H9 (cell line): Measurements from ENCODE around the gene PTGER3. TPM values are rescaled to one million over a fixed set of nuclear protein-coding genes. Genes with fewer than 3 reads are reported as not detected.
A peak's percentile ranks its signal among the peaks of the same experiment; 100 is the strongest.

Experiments used
- DNase-seq: peaks from one replicate; pipeline ENCODE4 v3.0.0-alpha.2; 2017
- H2AFZ ChIP-seq: one replicate; pipeline ENCODE4 v1.6.1; 2013; ENCODE audit warnings: mild to moderate bottlenecking, low read length, control low read depth, moderate library complexity
- H2AK5ac ChIP-seq: 2 replicates; pipeline ENCODE4 v1.6.1; 2013; ENCODE audit warnings: low read length, control low read depth, mixed read lengths; ENCODE audit not compliant: insufficient read length
- H2BK120ac ChIP-seq: one replicate; pipeline ENCODE4 v1.6.1; 2013; ENCODE audit warnings: low read depth, mild to moderate bottlenecking, low read length, control low read depth, inconsistent platforms; ENCODE audit not compliant: poor library complexity, severe bottlenecking
- H2BK12ac ChIP-seq: 2 replicates; pipeline ENCODE4 v1.6.1; 2013; ENCODE audit warnings: low read length, control low read depth, mixed read lengths, low read depth; ENCODE audit not compliant: insufficient read length
- H2BK15ac ChIP-seq: 2 replicates; pipeline ENCODE4 v1.6.1; 2013; ENCODE audit warnings: low read depth, low read length, control low read depth
- H2BK20ac ChIP-seq: one replicate; pipeline ENCODE4 v1.6.1; 2013; ENCODE audit warnings: low read depth, mild to moderate bottlenecking, low read length, control low read depth, inconsistent platforms; ENCODE audit not compliant: poor library complexity, severe bottlenecking
- H2BK5ac ChIP-seq: 2 replicates; pipeline ENCODE4 v1.6.1; 2013; ENCODE audit warnings: low read length, control low read depth, mixed read lengths; ENCODE audit not compliant: insufficient read length
- H3K14ac ChIP-seq: 2 replicates; pipeline ENCODE4 v1.6.1; 2013; ENCODE audit warnings: low read length, control low read depth; ENCODE audit not compliant: insufficient read depth
- H3K18ac ChIP-seq: 2 replicates; pipeline ENCODE4 v1.6.1; 2013; ENCODE audit warnings: low read depth, mild to moderate bottlenecking, mixed read lengths, low read length, control low read depth; ENCODE audit not compliant: insufficient read length
- H3K23ac ChIP-seq: 2 replicates; pipeline ENCODE4 v1.6.1; 2013; ENCODE audit warnings: low read length, control low read depth, mixed read lengths, low read depth; ENCODE audit not compliant: insufficient read length
- H3K23me2 ChIP-seq: 2 replicates; pipeline ENCODE4 v1.6.1; 2013; ENCODE audit warnings: low read depth, mild to moderate bottlenecking, mixed read lengths, low read length, control low read depth; ENCODE audit not compliant: insufficient read length, poor library complexity, severe bottlenecking
- H3K27ac ChIP-seq: 2 replicates; pipeline ENCODE4 v1.5.1; 2013; ENCODE audit warnings: low read length, control low read depth, mixed read lengths, low read depth; ENCODE audit not compliant: insufficient read length
- H3K27me3 ChIP-seq: 2 replicates; pipeline ENCODE4 v1.6.1; 2013; ENCODE audit warnings: low read length, control low read depth, inconsistent platforms; ENCODE audit not compliant: insufficient read depth
- H3K4ac ChIP-seq: 2 replicates; pipeline ENCODE4 v1.6.1; 2013; ENCODE audit warnings: low read depth, mild to moderate bottlenecking, control low read depth, inconsistent platforms, low read length, moderate library complexity
- H3K4me1 ChIP-seq: 2 replicates; pipeline ENCODE4 v1.6.1; 2013; ENCODE audit warnings: low read length, control low read depth, inconsistent platforms; ENCODE audit not compliant: insufficient read depth
- H3K4me2 ChIP-seq: 2 replicates; pipeline ENCODE4 v1.6.1; 2013; ENCODE audit warnings: low read length, control low read depth, mixed read lengths; ENCODE audit not compliant: insufficient read length, insufficient read depth
- H3K56ac ChIP-seq: 2 replicates; pipeline ENCODE4 v1.6.1; 2013; ENCODE audit warnings: low read depth, mild to moderate bottlenecking, mixed read lengths, low read length, control low read depth; ENCODE audit not compliant: insufficient read length
- H3K79me1 ChIP-seq: 2 replicates; pipeline ENCODE4 v1.6.1; 2013; ENCODE audit warnings: low read depth, mild to moderate bottlenecking, moderate library complexity, low read length, control low read depth, inconsistent platforms; ENCODE audit not compliant: insufficient read depth, poor library complexity, severe bottlenecking
- H3K79me2 ChIP-seq: 2 replicates; pipeline ENCODE4 v1.6.1; 2013; ENCODE audit warnings: low read length, control low read depth, inconsistent platforms; ENCODE audit not compliant: insufficient read depth
- H3K9ac ChIP-seq: 2 replicates; pipeline ENCODE4 v1.6.1; 2013; ENCODE audit warnings: low read length, control low read depth, mixed read lengths; ENCODE audit not compliant: insufficient read length; ENCODE audit errors: extremely low read depth
- H3K9me3 ChIP-seq: one replicate; pipeline ENCODE4 v1.6.1; 2013; ENCODE audit warnings: low read depth, low read length, inconsistent platforms; ENCODE audit not compliant: control insufficient read depth
- H3T11ph ChIP-seq: one replicate; pipeline ENCODE4 v1.6.1; 2013; ENCODE audit warnings: mild to moderate bottlenecking, low read length, control low read depth, inconsistent platforms
- H4K20me1 ChIP-seq: one replicate; pipeline ENCODE4 v1.6.1; 2013; ENCODE audit not compliant: control insufficient read depth, insufficient read length, insufficient read depth
- H4K5ac ChIP-seq: 2 replicates; pipeline ENCODE4 v1.6.1; 2013; ENCODE audit warnings: low read depth, mild to moderate bottlenecking, mixed read lengths, low read length, control low read depth; ENCODE audit not compliant: insufficient read length
- H4K8ac ChIP-seq: replicated peaks from 2 replicates; pipeline ENCODE4 v1.6.1; 2013; ENCODE audit warnings: low read length, control low read depth, mixed read lengths, low read depth; ENCODE audit not compliant: insufficient read length
- H4K91ac ChIP-seq: 2 replicates; pipeline ENCODE4 v1.6.1; 2013; ENCODE audit warnings: low read depth, mild to moderate bottlenecking, moderate library complexity, mixed read lengths, low read length, control low read depth; ENCODE audit not compliant: insufficient read length
- H3K27ac Mint-ChIP-seq, 3 experiments: 2 replicates in 2 of 3; 3 replicates in 1 of 3; pipeline ENCODE4 v1.8.0; 2020 to 2021; ENCODE audit warnings: mixed read lengths in 3 of 3, mild to moderate bottlenecking in 1 of 3, moderate library complexity in 1 of 3
- H3K27me3 Mint-ChIP-seq: 2 replicates; pipeline ENCODE4 v1.8.0; 2021; ENCODE audit warnings: low read depth, mild to moderate bottlenecking, moderate library complexity, mixed read lengths
- H3K36me3 Mint-ChIP-seq, 3 experiments: 2 replicates in 2 of 3; 3 replicates in 1 of 3; pipeline ENCODE4 v1.8.0; 2020 to 2021; ENCODE audit warnings: low read depth in 3 of 3, mixed read lengths in 3 of 3; ENCODE audit not compliant: insufficient read depth in 1 of 3
- H3K4me1 Mint-ChIP-seq, 2 experiments: 2 replicates each; pipeline ENCODE4 v1.8.0; 2020; ENCODE audit warnings: mixed read lengths in 2 of 2
- H3K4me3 Mint-ChIP-seq, 2 experiments: 2 replicates in 1 of 2; 3 replicates in 1 of 2; pipeline ENCODE4 v1.8.0; 2020 to 2021; ENCODE audit warnings: mild to moderate bottlenecking in 2 of 2, mixed read lengths in 2 of 2, moderate library complexity in 1 of 2
- H3K9me3 Mint-ChIP-seq, 2 experiments: 2 replicates in 1 of 2; 3 replicates in 1 of 2; pipeline ENCODE4 v1.8.0; 2020; ENCODE audit warnings: mild to moderate bottlenecking in 2 of 2, mixed read lengths in 2 of 2, moderate library complexity in 1 of 2
- WGBS: extraction: QIAGEN DNeasy Blood & Tissue Kit; methylation state at CpG from one replicate; pipeline ENCODE4 v1.1.7; 2013; ENCODE audit warnings: missing lambda C conversion rate, low lambda C conversion rate, mixed read lengths; ENCODE audit not compliant: insufficient read length; ENCODE audit errors: extremely low coverage; 5-methylcytosine and 5-hydroxymethylcytosine counted together
- total RNA-seq: library from RNA; stranded (reverse); gene quantifications from 2 replicates; pipeline ENCODE4 v1.2.1, GENCODE V29; 2021
- TF ChIP-seq, protein P1 (sequence below): fragments of 200-600 bp; sonication (generic); conservative IDR thresholded peaks from 3 replicates; pipeline ENCODE4 v1.8.0; 2021; ENCODE audit warnings: antibody characterized with exemption, mild to moderate bottlenecking

The PTGER3 gene
- total RNA-seq, 1 experiment from 2014 or later = 0.26 TPM

DNA sequence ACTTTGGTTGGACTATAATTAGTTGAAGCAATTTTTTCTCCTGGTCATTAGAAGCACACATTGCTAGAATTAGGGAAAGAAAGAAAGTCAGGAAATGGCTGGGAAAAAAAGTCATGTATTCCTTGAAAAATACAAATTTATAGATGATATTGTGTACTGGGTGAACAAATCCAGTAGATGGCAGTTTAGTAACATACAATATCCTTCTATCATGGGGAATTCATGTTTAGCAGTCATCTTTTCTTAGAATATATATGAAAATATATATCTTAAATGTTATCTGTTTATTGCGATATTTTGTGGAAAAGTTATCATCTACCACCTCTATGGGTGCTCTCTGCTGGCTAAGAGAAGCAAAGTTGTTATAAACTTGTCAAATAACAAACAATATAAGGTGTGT lies 46.3 kb upstream of the PTGER3 start:
- Histone ChIP-seq H2BK12ac (no peak overlapping the region), H3K4me1 (no peaks in the 10 kb centered on the region), H3K23me2 (no peaks in the 10 kb centered on the region), H3T11ph (no peak overlapping the region), H3K79me2 (no peaks in the 10 kb centered on the region), H2BK15ac (no peak overlapping the region), H4K5ac (no peak overlapping the region), H3K9ac (no peak overlapping the region), H3K23ac (no peak overlapping the region), H3K18ac (no peak overlapping the region), H3K4ac (no peak overlapping the region), H3K4me2 (no peak overlapping the region), H3K9me3 (no peaks in the 10 kb centered on the region), H3K79me1 (no peaks in the 10 kb centered on the region), H4K91ac (no peak overlapping the region), H3K27ac (no peak overlapping the region), H2AK5ac (no peak overlapping the region), H4K8ac (no peak overlapping the region), H2BK20ac (no peak overlapping the region), H2BK120ac (no peak overlapping the region), H3K27me3 (no peaks in the 10 kb centered on the region), H3K14ac (no peak overlapping the region), H3K56ac (no peak overlapping the region), H4K20me1 (no peaks in the 10 kb centered on the region), H2AFZ (no peak overlapping the region), H2BK5ac (no peak overlapping the region)
- Mint-ChIP-seq H3K36me3 (no peaks in the 10 kb centered on the region), H3K27me3 (no peaks in the 10 kb centered on the region), H3K27ac (no peak overlapping the region), H3K4me3 (no peak overlapping the region), H3K9me3 (no peaks in the 10 kb centered on the region), H3K4me1 (peaks cover 0 to 5% of the 10 kb centered on the region in 2 experiments; a peak in 2 of 4 replicates)
- no CpG with 5 or more reads among the region's 1 CpG for WGBS
- no peak for DNase-seq
- TF ChIP-seq, protein P1, sequence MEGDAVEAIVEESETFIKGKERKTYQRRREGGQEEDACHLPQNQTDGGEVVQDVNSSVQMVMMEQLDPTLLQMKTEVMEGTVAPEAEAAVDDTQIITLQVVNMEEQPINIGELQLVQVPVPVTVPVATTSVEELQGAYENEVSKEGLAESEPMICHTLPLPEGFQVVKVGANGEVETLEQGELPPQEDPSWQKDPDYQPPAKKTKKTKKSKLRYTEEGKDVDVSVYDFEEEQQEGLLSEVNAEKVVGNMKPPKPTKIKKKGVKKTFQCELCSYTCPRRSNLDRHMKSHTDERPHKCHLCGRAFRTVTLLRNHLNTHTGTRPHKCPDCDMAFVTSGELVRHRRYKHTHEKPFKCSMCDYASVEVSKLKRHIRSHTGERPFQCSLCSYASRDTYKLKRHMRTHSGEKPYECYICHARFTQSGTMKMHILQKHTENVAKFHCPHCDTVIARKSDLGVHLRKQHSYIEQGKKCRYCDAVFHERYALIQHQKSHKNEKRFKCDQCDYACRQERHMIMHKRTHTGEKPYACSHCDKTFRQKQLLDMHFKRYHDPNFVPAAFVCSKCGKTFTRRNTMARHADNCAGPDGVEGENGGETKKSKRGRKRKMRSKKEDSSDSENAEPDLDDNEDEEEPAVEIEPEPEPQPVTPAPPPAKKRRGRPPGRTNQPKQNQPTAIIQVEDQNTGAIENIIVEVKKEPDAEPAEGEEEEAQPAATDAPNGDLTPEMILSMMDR = peak; percentile 38; the same call in 1 of the 3 replicates
